GM18951 (cell line): ENCODE data around the gene HTRA1.

Experiments
- POLR2A ChIP-seq: IDR thresholded peaks from 4 replicates; pipeline ENCODE4 v1.6.1; 2011; ENCODE audit warnings: mild to moderate bottlenecking; ENCODE audit not compliant: insufficient read length, insufficient read depth; ENCODE audit errors: extremely low read depth
- in situ Hi-C: fragments of 300-500 bp; cut with MboI; formaldehyde crosslinking; loops from one replicate; pipeline ENCODE4 v1.12.0; 2022; ENCODE audit warnings: low sequenced_read_pairs, mixed read lengths, inconsistent platforms; ENCODE audit not compliant: unreplicated experiment

The HTRA1 gene

GRCh38 chr10:122510736-122511135 is 49.4 kb downstream of the HTRA1 start:
- in situ Hi-C loops, result no loop called here

GRCh38 chr10:122513053-122513452 is 51.7 kb downstream of the HTRA1 start:
- in situ Hi-C loops, result no loop called here
- TF ChIP-seq POLR2A, result no peak

More at GRCh38 chr10:122510736-122511135, 49.4 kb downstream of the HTRA1 start:
- no peak for TF ChIP-seq POLR2A

DNA sequence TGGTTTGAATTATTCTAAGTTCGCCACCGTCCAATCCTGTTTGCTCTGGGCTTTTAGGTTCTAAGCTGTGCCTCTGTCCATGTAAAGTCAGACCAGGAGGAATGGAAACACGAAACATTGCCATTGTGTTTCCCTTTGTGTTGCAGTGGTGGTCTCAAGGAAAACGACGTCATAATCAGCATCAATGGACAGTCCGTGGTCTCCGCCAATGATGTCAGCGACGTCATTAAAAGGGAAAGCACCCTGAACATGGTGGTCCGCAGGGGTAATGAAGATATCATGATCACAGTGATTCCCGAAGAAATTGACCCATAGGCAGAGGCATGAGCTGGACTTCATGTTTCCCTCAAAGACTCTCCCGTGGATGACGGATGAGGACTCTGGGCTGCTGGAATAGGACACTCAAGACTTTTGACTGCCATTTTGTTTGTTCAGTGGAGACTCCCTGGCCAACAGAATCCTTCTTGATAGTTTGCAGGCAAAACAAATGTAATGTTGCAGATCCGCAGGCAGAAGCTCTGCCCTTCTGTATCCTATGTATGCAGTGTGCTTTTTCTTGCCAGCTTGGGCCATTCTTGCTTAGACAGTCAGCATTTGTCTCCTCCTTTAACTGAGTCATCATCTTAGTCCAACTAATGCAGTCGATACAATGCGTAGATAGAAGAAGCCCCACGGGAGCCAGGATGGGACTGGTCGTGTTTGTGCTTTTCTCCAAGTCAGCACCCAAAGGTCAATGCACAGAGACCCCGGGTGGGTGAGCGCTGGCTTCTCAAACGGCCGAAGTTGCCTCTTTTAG is 52.9 kb downstream of the HTRA1 start:
- TF ChIP-seq POLR2A, result no peak
- in situ Hi-C loops, result no loop called here

GRCh38 chr10:122515022-122515424 is 53.7 kb downstream of the HTRA1 start:
- no peak for TF ChIP-seq POLR2A
- in situ Hi-C loops, result no loop called here

- TF ChIP-seq POLR2A, result no peak
- in situ Hi-C loops, result no loop called here
Observed at GRCh38 chr10:122515588-122516231, 54.4 kb downstream of the HTRA1 start.

GRCh38 chr10:122516734-122517133 is 55.4 kb downstream of the HTRA1 start:
- in situ Hi-C loops, result no loop called here
- no peak for TF ChIP-seq POLR2A

- in situ Hi-C loops, result no loop called here
- TF ChIP-seq POLR2A, result no peak
Observed at GRCh38 chr10:122519144-122519543, 57.8 kb downstream of the HTRA1 start.

DNA sequence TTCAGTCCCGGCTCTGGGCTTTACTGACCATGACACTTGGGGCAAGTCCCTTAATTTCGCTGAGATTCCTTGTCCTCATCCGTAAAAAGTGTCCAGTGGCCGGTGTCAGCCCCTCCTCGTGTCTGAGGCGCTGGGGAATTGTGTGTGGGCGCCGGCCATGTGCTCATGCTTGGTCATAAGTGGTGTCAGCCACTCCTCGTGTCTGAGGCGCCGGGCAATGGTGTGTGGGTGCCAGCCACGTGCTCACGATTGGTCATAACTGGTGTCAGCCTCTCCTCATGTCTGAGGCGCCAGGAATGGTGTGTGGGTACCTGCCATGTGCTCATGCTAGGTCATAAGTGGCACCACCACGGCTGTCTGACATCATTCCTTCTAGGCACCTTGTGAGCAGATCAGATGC is 58.5 kb downstream of the HTRA1 start:
- TF ChIP-seq POLR2A, result no peak
- in situ Hi-C loops, result no loop called here

GRCh38 chr10:122521011-122521410 is 59.7 kb downstream of the HTRA1 start:
- TF ChIP-seq POLR2A, result no peak

GRCh38 chr10:122524811-122525210 is 63.5 kb downstream of the HTRA1 start:
- in situ Hi-C loops, result no loop called here
- TF ChIP-seq POLR2A, result no peak

More at GRCh38 chr10:122521011-122521410, 59.7 kb downstream of the HTRA1 start:
- in situ Hi-C loops, result no loop called here

- in situ Hi-C loops, result no loop called here
- no peak for TF ChIP-seq POLR2A
Observed at GRCh38 chr10:122525788-122526187, 64.4 kb downstream of the HTRA1 start.

GRCh38 chr10:122526892-122527291 is 65.5 kb downstream of the HTRA1 start:
- in situ Hi-C loops, result no loop called here
- TF ChIP-seq POLR2A, result no peak

GRCh38 chr10:122530177-122530576 is 68.8 kb downstream of the HTRA1 start:
- no peak for TF ChIP-seq POLR2A
- in situ Hi-C loops, result no loop called here

DNA sequence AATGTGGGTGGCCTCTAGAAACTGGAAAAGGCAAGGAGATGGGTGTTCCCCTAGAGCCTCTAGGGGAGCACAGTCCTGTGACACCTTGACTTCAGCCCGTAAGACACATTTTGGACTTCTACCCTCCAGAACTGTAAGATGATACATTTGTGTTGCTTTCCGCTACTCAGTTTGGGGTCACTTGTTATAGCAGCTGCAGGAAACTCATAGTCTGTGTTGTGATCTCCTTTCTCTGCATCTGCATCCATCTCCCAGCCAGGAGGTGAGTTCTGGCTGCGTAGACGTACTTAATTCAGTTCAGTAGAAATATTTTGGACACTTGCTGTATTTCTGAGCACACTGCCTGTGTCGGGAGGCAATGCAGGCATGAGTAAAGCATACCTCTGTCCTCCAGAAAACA is 69.9 kb downstream of the HTRA1 start:
- TF ChIP-seq POLR2A, result no peak
- in situ Hi-C loops, result no loop called here
